Measurements from ENCODE around the gene DAW1. TPM values are rescaled to one million over a fixed set of nuclear protein-coding genes. Genes with fewer than 3 reads are reported as not detected.

DAW1 gene
- total and polyA plus RNA-seq, 10 of the 15 experiments (the other 5 are each of a cell fraction or from before 2014, with no cell fraction given) = 0.04 TPM; not detected in 9

DNA sequence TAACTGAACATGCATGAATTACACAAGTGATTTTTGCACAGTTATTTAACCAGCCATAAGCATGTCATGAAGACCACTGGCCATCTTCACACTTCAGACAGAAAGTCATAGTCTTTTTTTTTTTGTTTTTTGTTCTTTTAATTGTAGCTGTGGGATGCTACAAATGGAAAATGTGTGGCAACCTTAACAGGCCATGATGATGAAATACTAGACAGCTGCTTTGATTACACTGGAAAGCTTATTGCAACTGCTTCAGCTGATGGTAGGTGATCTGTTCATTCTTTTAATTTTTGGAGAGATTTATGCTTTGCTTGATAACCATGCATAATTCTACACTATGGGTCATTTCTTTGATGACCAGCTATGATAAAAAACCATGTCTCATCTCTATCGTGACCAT is 35.6 kb downstream of the DAW1 start:
- H3K9ac ChIP-seq (ENCODE audit: control insufficient read depth, insufficient read depth, low read length) = no peak overlapping the region
- H3K4me1 ChIP-seq (ENCODE audit: control insufficient read depth, insufficient read depth, low read length) = no peaks in the 10 kb centered on the region
- WGBS (ENCODE audit: insufficient coverage, insufficient replicate concordance, low lambda C conversion rate, missing lambda C conversion rate) = 17% methylated on average over 1 of the region's 1 CpG
- H3K27me3 ChIP-seq (replicated peaks in 1 of 2; ENCODE audit: control insufficient read depth in 2 of 2, insufficient read depth in 2 of 2, low read length in 1 of 2) = peaks cover 0 to 2% of the 10 kb centered on the region in 2 experiments; a peak in 2 of 4 replicates
- ChIA-PET POLR2A (no interaction called here), SMC1A (ENCODE audit: uncharacterized antibody, unreplicated experiment) (no interaction called here), RAD21 (ENCODE audit: unreplicated experiment) (no interaction called here), CTCF (interaction anchor here (0.9 kb wide), 2 partner anchors 15 to 16 kb away, joined by 3 read pairs; no protein-coding TSS in a partner anchor)
- no peak for ATAC-seq
- BruUV-seq (replicated peaks) = no TSS peak
- no peak overlapping the region for H3K27ac ChIP-seq (ENCODE audit: control insufficient read depth, insufficient read depth)
- TF ChIP-seq GATAD2B (conservative IDR thresholded peaks at IDR 0.05; ENCODE audit: low read depth) (no peak), PML (IDR thresholded peaks at IDR 0.05; ENCODE audit: low read length) (no peak), SRF (IDR thresholded peaks at IDR 0.05; ENCODE audit: low read depth in 2 of 2, low read length in 2 of 2) (no peak), BHLHE40 (IDR thresholded peaks at IDR 0.05; ENCODE audit: borderline replicate concordance in 1 of 2, low read depth in 2 of 2, low read length in 1 of 2) (no peak), ZNF384 (IDR thresholded peaks at IDR 0.05; ENCODE audit: borderline replicate concordance, low read depth, low read length) (no peak), SREBF1 (IDR thresholded peaks at IDR 0.05; ENCODE audit: low read length) (no peak), KLF5 (IDR thresholded peaks at IDR 0.05; ENCODE audit: partially characterized antibody) (no peak), NFYB (IDR thresholded peaks at IDR 0.05; ENCODE audit: insufficient read depth, low read depth, low read length) (no peak)
- TF ChIP-seq, protein P1, sequence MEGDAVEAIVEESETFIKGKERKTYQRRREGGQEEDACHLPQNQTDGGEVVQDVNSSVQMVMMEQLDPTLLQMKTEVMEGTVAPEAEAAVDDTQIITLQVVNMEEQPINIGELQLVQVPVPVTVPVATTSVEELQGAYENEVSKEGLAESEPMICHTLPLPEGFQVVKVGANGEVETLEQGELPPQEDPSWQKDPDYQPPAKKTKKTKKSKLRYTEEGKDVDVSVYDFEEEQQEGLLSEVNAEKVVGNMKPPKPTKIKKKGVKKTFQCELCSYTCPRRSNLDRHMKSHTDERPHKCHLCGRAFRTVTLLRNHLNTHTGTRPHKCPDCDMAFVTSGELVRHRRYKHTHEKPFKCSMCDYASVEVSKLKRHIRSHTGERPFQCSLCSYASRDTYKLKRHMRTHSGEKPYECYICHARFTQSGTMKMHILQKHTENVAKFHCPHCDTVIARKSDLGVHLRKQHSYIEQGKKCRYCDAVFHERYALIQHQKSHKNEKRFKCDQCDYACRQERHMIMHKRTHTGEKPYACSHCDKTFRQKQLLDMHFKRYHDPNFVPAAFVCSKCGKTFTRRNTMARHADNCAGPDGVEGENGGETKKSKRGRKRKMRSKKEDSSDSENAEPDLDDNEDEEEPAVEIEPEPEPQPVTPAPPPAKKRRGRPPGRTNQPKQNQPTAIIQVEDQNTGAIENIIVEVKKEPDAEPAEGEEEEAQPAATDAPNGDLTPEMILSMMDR (IDR thresholded peaks at IDR 0.05 in 2 of 3, conservative IDR thresholded peaks at IDR 0.05 in 1 of 3; ENCODE audit: control insufficient read depth in 2 of 3, extremely low read depth in 1 of 3, insufficient read depth in 1 of 3, low read depth in 3 of 3, low read length in 3 of 3) = no peak
- intact Hi-C loops (cut with micrococcal nuclease; ENCODE audit: unreplicated experiment) (no loop called here), in situ Hi-C loops (cut with MboI) (no loop called here)
- no peak for FAIRE-seq
- no peak overlapping the region for H3K4me3 ChIP-seq
- DNase-seq (ENCODE audit: low read depth, low spot score) = no peak
- H3K4me2 ChIP-seq (ENCODE audit: control insufficient read depth, insufficient read depth) = no peak overlapping the region
- H4K20me1 ChIP-seq (ENCODE audit: control insufficient read depth, insufficient read depth) = no peaks in the 10 kb centered on the region
- no peaks in the 10 kb centered on the region for H3K79me2 ChIP-seq (ENCODE audit: control insufficient read depth, insufficient read depth, low read length)
- H2AFZ ChIP-seq (ENCODE audit: control insufficient read depth, low read depth, low read length) = no peak overlapping the region
- no peaks in the 10 kb centered on the region for H3K9me3 ChIP-seq (replicated peaks; ENCODE audit: control insufficient read depth, insufficient read depth, low read length)
- H3K36me3 ChIP-seq (ENCODE audit: control insufficient read depth in 2 of 2, insufficient read depth in 2 of 2, low read length in 1 of 2) = no peaks in the 10 kb centered on the region

All from GM12878 (cell line).